HEK293 (cell line): ENCODE data around the gene VWC2L.

Experiments
- ZNF549 ChIP-seq: fragments of 450-650 bp; IDR thresholded peaks from 2 replicates; pipeline ENCODE4 v1.5.1; 2018; ENCODE audit warnings: missing biosample characterization, missing genetic modification characterization, mild to moderate bottlenecking, inconsistent platforms, moderate library complexity
- ZNF561 ChIP-seq: fragments of 450-650 bp; IDR thresholded peaks from 2 replicates; pipeline ENCODE4 v1.5.1; 2018; ENCODE audit warnings: missing biosample characterization, missing genetic modification characterization, borderline replicate concordance

DNA sequence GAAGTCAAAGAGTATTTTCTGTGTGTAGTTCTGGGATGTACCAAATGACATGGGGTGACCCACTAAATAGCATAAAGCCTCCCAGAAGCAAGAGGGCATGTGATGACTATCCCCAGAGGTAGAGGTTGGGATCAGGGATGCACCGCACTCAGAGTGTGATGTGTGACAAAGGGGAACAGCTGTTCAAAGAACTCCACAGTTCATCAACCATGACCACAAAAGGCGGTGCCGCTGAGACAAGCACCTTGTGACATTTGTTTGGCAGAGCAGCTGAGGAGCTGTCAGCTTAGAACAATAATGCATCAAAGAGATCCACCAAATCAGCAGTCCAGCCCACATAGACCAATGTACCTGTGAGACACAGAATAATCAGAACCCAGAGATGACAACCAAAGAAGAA lies 81.3 kb downstream of the VWC2L start:
- TF ChIP-seq ZNF549 (tag by site-specific recombination) = no peak
- TF ChIP-seq ZNF561 = no peak
